Right hindlimb (tissue), 1 donor: Measurements from ENCODE around the gene ATXN7L3.
A peak's percentile ranks its signal among the peaks of the same experiment; 100 is the strongest.

Experiments
- DNase-seq: peaks from one replicate; pipeline ENCODE4 v3.0.0-alpha.2; 2018

The ATXN7L3 gene

DNA sequence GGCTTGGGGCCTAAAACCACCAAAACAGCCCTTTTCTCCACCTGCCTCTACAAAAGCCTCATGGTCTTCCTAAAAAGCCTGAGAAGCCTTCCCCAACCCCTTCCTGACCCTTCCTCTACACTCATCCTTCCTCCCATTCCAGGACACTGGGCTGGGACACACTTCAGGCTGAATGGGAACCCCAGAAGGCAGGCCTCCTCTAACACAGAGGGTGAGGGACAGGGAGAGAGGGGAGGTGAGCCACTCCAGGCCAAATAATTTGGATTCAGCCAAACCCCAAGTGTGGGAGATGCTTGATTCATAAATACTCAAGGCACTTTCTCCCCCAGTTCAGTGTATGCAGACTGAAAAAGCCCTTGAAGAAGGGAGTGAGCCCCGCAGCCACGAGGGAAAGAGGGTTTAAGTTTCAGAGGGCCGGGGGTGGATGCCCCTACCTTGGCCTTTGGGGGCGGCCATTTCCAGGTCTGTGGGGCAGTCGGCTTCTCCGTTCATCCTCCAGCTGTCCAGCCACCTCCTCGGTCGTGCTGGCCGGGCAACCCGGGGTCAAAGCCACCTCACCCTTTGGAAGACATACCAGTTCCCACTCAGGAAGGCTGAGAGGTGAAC lies 18.2 kb upstream of the ATXN7L3 start:
- no peak for DNase-seq

GRCh38 chr17:44216694-44217093 lies 17.0 kb upstream of the ATXN7L3 start:
- no peak for DNase-seq

- no peak for DNase-seq
Observed at GRCh38 chr17:44216173-44216572, 16.5 kb upstream of the ATXN7L3 start.

GRCh38 chr17:44214896-44215295 lies 15.2 kb upstream of the ATXN7L3 start:
- no peak for DNase-seq

- DNase-seq: no peak
Observed at GRCh38 chr17:44214230-44214494, 14.5 kb upstream of the ATXN7L3 start.

DNA sequence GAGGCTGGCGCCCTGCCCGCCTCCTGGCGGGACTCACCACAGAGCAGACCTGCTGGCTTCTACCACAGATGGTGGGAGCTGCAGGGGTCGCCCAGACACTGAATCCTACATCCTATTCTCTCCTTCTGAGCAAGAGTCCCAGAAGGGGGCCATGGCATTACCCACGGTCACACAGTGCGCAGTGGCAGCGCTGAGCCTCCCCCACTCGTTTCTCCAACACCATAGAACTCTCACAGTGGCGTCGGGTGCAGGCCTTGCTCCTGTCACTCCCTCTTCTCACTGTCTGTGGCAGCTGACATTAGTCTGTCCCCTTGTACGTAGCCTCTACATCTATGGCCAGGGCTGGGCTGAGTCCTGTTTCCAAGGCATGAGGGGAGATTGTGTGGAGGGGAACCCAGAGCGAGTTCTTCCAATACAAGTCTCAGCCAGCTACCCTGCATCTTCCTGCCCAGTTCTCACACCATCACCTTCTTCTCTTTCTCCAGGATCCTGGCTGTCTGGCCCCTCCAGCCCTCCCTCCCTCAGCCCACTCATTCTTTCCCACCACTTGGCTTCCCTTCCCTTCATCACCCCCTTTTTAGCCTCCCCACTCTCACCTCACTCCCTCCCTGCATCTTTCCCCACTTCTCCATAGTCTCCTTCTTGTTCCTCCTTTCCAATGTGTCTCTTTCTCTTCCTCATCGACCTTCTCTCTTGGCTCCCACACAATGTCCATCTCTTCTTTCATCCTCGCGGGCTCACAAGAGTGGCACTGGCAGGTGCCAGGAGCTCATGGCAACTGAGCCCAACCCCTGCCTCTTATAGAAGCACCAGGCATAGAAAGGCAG lies 13.9 kb upstream of the ATXN7L3 start:
- no peak for DNase-seq

GRCh38 chr17:44212507-44213402 lies 13.1 kb upstream of the ATXN7L3 start:
- no peak for DNase-seq

DNA sequence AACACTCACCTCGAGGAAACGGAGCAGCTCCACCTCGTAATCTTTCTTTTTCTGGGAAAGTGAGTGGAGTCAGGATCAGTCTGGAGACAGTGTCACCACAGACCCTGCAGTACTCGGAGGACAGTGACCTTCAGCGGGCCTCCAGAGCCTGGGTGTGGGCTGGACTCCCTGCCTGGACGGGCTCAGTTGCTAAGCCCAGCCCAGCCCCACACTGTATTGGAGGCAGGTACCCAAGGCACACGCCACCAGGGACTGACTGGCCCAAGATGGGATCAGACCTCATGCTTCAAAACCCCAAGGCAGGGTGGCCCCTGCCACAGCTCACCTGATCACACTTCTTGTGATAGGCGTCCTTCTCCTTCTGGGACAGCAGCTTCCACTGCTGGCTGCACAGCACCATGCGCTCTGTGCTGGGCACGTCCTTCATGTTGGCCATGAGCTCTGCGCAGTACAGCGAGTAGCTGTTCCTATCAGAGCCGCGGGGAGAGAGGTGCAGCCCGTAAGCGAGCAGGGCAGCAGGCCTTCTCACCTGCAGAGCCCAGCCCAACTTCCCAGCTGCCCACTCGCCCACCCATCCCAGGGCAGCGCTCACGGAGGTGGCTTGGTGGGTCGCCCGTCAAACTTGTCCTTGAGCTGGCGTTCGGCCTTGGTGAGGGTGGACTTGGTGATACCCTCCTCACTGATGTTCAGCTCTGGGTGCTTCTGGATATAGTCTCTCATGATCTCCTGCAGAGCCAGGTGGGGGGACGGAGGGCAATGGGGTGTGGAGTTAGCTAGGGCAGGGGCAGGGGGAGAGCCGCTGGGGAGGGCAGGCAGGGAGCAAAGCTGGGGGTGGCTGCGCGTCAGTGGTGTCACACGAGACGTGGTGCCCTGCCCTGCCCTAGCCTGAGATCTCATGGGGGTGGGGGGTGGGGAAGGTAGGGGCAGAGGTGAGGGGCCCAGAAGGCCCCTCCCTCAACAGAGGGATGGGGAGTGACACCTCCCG lies 11.9 kb upstream of the ATXN7L3 start:
- DNase-seq: no peak

DNA sequence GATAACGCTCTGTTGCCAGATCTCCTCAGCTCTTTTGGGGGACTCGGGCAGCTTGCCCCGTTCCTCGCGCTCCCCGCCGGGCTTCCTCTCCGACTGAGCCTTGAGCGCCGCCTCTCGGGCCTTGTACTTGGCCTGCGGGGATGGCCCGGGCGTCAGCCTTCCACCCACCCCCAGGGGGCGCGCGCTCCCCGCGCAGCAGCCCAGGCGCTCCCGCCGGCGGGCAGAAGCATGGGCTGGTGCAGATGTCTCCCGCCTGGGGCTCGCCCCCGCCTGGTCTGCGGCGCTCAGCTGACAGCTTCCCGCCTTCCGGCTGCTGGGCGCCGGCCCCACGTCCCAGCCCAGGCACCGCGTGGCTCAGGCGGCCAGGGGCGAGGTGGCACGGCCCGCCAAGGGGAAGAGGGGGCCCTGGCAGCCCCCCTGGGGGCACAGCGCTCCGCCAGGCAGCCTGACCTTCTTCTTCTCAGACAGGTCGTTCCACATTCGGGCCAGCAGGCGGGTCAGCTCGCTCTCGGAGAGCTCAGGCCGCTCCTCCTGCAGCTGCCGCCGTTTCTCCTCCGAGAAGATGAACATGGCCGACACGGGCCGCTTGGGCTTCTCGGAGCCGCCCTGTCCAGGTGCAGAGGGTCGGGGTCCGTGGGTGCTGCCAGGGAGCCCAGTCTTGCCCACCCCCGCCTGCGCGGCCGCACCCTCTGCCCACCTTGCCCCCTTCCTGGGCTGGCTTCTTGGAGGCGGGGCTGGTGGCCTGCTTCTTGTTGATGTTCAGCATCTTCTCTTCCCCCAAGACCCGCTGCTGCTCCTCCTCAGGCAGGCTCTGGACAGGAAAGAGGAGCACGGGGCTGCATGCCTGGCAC lies 10.9 kb upstream of the ATXN7L3 start:
- peak; percentile 89 for DNase-seq

DNA sequence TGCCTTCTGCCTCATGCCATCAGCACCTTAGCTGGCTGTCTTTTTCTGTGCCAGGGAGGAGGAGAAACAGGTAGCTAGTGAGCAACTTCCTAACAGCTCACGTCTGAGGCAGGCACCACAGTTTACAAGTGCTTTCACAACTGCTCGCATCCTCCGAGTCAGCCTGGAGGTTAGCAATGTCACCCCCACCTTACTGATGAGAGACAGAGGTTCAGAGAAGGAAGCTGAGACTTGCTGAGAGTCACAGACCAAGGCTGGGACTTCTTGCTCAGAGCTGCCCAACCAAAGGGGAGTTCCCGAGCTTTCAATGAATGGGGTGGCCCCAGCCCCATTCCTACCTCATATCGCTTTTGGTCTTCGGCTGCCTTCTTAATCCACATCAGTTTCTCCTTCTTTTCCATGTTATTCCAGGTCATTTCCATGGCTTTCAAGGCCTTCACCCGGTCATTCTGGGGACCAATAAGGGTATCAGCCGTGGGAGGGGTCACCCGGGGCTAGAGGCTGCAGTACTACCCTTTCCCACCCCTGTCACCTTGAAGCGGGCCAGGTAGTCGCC lies 10.2 kb upstream of the ATXN7L3 start:
- no peak for DNase-seq

DNA sequence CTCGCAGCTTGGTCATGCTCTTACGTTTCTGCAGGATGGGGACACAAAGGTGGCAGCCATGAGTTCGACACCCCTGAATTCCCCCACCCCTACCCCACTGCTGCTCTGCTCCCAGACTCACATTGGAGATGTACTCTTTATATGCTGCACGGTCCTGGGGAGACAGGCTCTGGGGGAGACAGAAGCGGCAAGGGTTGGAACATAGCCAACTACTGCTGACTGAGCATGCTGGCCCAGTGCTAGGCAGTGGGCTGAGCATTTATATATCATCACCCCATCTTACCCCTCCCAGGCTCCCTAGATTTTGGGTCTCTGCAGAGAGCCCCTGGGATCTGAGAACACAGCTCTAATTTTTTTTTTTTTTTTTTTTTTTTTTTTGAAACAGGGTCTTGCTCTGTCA lies 8.1 kb upstream of the ATXN7L3 start:
- no peak for DNase-seq

- DNase-seq: no peak
Observed at GRCh38 chr17:44207319-44207718, 7.6 kb upstream of the ATXN7L3 start.

DNA sequence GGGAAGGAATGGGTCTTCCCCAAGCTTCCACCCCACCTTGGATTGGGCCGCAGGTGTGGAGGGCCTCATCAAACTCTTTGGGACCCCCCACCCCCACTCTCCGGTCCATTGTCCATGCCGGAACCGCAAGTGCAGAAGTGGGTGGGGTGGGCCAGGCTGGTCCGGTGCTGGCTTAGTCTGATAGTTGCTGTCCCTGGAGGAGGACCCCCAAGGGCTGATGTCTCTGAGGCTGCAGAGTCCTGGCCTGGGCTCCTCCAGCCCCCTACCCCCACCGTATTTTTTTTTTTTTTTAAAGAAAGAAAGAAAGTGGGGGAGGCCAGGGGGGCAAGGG lies 7.1 kb upstream of the ATXN7L3 start:
- no peak for DNase-seq

DNA sequence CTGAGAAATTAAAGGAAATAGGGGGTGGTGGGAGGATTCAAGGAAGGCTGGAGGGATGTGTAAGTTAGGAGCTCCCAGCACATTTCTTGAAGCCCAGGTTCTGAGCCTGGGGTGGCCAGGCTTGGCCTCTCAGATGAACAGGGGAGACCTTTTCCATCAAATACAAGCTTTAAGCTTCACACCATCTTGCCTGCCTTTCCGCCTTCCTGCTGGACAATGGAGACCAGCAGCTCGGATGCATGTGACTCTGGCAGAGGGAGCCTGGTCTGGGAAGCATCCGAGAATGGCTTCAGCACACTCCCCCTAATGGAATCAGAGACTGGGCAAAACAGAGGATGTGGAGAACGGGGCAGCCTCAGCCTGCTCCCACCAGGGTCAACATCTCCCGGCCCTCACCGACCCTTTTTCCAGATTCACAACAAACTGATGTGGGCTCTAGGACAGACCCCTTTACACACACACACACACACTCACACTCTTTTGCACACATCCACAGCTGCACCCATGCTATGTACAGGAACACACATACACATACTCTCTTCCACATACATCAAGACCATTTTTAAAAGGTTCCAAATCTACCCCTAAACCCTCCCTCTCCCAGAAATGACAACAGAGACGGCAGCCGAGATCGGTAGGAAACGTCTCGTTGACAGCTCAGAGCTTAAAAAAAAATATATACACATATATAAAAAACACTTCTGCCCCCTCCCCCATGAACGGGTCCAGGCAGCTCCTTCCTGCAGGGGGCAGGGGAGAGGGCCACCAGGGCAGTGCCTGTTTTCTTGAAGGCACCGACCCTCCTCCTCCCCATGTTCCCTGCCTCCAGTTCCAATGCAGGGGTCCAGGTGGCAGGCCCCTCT lies 6.5 kb upstream of the ATXN7L3 start:
- DNase-seq: no peak

DNA sequence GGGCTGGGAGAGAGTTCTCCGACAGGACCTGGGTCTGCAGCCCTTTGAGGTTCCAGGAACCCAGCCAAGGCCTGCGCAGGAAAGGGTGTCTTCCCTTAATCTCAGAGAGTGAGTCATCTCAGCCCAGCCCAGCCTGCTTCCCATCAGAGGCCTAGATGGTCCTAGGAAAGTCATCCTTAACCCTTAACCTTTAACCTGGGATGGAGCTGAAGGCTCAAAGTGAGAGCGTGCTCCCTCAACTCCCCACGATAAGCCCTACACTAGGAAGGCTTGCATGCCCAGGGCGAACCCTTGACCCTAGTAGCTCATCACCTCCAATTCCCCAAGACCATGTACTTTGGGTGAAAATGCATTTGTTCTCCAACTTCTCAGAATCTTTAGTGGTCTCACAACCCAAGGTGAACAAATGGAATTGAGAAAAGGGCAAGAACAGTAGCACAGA lies 4.8 kb upstream of the ATXN7L3 start:
- DNase-seq: no peak

DNA sequence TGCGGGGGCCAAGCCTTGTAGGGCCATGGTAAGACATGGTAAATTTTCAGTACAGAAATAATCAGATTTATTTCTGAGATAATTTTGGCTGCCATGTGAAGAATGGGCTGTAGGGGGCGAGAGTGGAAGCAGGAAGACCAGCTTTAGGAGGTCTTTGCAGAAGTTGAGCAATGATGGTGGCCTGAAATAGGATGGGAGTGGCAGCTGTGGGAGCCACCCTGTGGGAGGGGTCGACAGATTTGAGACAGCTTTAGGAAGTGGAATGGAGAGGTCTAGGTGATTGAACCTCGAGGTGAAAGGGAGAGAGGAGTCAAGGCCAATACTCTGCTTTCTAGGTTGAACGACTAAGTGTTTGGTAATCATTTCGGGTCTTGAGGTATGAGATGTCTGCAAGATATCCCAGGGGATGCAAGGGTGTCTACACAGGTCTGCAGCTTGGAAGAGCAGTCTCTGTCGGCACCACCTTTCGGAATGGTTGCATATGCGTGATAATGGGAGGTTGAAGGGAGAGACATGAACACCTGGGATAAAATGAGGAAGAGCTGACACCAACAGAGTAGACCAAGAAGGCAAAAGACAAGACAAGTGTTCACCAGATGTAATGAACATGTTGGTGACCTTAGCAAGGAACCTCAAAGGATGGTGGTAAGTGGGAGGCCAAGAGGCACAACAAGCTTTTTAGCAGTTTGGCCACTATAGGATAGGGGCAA lies 4.2 kb upstream of the ATXN7L3 start:
- no peak for DNase-seq

DNA sequence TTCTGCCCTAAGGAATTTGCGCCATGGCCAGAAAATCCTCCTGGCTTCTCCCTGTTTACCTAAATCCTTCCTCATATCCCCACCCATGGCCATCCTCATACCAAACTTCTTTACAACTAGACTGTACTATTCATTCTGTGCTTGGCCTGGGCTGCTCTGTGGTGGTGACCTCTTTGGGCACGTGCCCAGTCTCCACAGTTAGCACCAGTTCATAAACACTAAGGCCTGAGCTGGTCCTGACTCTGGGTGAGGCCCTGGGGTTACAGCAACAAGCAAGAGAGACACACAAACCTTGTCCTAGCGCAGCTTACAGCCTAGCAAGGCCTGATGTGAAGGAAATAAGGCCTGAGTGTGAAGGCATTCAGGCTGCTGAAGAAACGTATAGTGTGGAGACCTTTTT lies 3.1 kb upstream of the ATXN7L3 start:
- no peak for DNase-seq

DNA sequence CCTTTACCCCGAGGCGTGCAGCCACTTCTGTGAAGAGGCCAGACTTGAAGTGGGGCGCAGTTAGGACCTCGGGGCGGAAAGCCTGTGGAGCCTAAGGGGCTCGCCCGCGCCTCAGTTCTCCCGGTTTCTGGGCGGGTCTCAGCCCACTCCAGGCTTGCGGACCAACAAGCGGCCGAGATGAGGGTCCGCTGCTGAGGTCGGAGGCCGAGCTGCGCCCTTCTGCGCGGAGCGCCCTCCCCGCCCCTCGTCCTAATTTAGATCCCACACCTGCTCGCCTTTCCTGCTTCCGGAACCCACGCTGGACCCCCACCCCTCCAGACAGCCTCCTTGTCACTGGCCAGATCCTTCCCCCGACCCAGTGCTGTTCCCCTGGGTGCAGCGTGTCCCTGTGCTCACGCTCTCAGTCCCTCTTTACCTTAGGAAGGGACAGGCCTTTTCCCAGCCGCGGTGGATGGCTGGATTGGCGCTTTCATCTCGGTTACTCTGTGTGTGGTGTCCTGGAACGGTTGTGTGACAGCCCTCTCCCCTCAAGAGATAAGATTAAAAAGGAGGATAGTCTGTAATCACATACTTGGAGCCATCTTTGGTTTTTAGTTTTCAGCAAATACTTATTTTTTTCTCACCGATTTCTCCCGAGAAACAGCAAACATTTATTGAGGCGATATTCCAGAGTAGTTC lies 933 bp upstream of the ATXN7L3 start:
- DNase-seq: no peak
